IPS-15b (cell line): ENCODE data around the gene FUBP1.
"Not testable (repeated sequence)": the region's sequence is repeated elsewhere in the genome, so short reads cannot be mapped to it uniquely, and the experiment has no call there.

Experiments used
- H3K27me3 ChIP-seq: one replicate; pipeline ENCODE4 v1.6.1; 2013; ENCODE audit warnings: low read length; ENCODE audit not compliant: control insufficient read depth, insufficient read depth
- H3K36me3 ChIP-seq: one replicate; pipeline ENCODE4 v1.6.1; 2013; ENCODE audit warnings: low read length; ENCODE audit not compliant: control insufficient read depth, insufficient read depth
- H3K4me1 ChIP-seq: one replicate; pipeline ENCODE4 v1.6.1; 2013; ENCODE audit warnings: mild to moderate bottlenecking, low read length; ENCODE audit not compliant: control insufficient read depth, insufficient read depth
- H3K4me3 ChIP-seq: one replicate; pipeline ENCODE4 v1.5.1; 2013; ENCODE audit warnings: low read depth, low read length
- H3K9ac ChIP-seq: one replicate; pipeline ENCODE4 v1.6.1; 2013; ENCODE audit warnings: low read depth, mild to moderate bottlenecking, low read length
- H3K9me3 ChIP-seq: one replicate; pipeline ENCODE4 v1.6.1; 2013; ENCODE audit warnings: mild to moderate bottlenecking, low read length; ENCODE audit not compliant: control insufficient read depth, insufficient read depth

The FUBP1 gene, protein sequence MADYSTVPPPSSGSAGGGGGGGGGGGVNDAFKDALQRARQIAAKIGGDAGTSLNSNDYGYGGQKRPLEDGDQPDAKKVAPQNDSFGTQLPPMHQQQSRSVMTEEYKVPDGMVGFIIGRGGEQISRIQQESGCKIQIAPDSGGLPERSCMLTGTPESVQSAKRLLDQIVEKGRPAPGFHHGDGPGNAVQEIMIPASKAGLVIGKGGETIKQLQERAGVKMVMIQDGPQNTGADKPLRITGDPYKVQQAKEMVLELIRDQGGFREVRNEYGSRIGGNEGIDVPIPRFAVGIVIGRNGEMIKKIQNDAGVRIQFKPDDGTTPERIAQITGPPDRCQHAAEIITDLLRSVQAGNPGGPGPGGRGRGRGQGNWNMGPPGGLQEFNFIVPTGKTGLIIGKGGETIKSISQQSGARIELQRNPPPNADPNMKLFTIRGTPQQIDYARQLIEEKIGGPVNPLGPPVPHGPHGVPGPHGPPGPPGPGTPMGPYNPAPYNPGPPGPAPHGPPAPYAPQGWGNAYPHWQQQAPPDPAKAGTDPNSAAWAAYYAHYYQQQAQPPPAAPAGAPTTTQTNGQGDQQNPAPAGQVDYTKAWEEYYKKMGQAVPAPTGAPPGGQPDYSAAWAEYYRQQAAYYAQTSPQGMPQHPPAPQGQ

DNA sequence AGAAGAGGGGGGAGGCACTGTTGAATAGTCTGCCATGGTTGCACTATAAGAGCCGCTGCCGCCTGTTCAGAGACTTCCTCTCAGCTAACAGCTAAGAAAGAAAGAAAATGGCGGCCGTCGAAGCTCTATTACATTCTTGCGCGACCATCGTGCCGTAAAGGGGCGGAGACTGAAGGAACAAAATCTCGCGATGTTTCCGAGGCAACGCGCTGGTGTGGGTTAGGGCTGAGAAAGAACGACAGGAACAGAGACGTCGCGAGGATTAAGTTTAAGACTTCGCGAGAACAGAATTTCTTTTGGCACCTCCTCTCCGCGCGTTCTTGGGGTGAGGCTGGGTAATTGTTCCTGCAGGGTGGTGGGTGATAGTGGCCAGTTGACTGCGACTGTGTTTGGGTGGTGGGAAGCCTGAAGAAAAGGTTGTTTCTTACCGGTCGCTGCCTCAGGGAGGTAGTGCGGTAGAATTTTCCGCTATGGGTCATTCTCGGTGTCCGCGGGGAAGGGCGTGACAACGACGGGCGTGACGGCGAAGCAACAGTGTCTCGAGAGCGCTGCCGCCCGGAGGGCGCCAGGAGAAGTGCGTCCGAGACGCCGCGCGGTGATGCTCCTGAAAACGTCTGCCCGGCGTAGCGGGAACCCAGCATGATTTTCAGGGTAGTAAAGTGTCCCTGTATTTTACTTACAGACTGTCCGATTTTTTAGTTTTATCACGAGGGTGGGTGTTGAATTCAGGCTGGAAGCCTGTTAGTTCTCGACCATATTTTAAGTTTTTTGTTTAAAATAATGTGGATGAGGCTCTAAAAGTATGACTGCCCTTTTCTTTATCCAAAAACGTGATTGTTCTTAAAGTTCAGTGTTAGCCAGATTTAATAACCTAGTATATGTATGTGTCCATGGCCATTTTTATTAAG is at the start of gene FUBP1:
Gene FUBP1 (minus strand): TSS at position 104 of the 908 bp plus-strand sequence. CDS start 68 bp downstream, at position 36.
- Histone ChIP-seq H3K4me1 (peaks cover 16% of the 10 kb centered on the region), H3K27me3 (no peaks in the 10 kb centered on the region), H3K36me3 (no peaks in the 10 kb centered on the region), H3K4me3 (peak within 1 kb of the TSS; percentile 92), H3K9me3 (no peaks in the 10 kb centered on the region), H3K9ac (peak within 1 kb of the TSS; percentile 99)

DNA sequence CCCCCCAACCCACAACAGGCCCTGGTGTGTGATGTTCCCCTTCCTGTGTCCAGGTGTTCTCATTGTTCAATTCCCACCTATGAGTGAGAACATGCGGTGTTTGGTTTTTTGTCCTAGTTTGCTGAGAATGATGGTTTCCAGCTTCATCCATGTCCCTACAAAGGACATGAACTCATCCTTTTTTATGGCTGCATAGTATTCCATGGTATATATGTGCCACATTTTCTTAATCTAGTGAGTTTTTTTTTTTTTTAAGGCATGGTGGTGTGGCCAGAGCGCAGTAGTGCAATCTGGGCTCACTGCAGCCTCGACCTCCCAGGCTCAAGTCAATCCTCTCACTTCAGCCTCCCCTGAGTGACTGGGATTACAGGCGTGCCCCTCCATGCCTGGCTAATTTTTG is 42.3 kb upstream of the FUBP1 start:
- H3K4me3 ChIP-seq, H3K9ac ChIP-seq, H3K4me1 ChIP-seq, H3K36me3 ChIP-seq, H3K9me3 ChIP-seq, H3K27me3 ChIP-seq: not testable (repeated sequence)

DNA sequence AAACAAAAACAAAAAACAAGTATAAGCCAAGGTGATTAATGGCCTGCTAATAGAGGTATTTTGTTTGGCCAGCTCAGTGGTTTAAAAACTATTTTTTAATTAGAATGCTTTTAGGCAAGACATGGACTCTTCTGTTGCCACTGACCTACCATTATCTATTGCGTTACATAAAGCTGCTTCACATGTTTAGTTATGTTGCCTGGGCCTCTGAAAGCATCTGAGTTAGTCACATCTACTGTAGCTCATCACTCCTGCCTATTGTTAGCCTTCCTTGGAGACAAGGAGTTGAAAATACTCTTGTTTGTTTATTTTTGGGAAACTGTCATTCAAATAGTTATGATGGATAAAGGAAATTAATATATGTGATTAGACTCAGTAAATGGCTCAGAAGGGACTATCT is 40.2 kb upstream of the FUBP1 start:
- Histone ChIP-seq H3K9me3 (no peaks in the 10 kb centered on the region), H3K27me3 (no peaks in the 10 kb centered on the region), H3K9ac (no peak overlapping the region), H3K36me3 (no peaks in the 10 kb centered on the region), H3K4me1 (no peaks in the 10 kb centered on the region), H3K4me3 (no peak overlapping the region)

DNA sequence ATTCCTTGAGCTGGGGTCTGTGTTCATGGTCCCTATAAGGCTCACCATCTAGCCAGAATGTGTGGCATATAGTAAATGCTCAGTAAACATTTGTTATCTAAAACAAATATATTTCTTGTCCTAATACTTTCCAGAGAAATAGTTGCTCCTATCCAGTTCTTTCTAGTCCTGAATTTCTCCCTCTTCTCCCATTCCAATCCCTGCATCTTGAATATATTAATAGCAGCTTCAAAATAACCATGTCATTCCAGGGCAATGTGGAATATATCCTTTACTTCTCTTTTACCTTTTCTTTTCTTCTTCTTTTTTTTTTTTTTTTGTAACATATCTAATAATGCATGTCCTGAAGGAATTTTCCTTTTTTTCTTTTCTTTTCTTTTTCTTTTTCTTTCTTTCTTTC is 36.3 kb upstream of the FUBP1 start:
- H3K27me3 ChIP-seq, result no peaks in the 10 kb centered on the region
- no peak overlapping the region for H3K4me3 ChIP-seq
- no peak overlapping the region for H3K9ac ChIP-seq
- no peaks in the 10 kb centered on the region for H3K4me1 ChIP-seq
- H3K36me3 ChIP-seq, result no peaks in the 10 kb centered on the region
- H3K9me3 ChIP-seq, result no peaks in the 10 kb centered on the region

DNA sequence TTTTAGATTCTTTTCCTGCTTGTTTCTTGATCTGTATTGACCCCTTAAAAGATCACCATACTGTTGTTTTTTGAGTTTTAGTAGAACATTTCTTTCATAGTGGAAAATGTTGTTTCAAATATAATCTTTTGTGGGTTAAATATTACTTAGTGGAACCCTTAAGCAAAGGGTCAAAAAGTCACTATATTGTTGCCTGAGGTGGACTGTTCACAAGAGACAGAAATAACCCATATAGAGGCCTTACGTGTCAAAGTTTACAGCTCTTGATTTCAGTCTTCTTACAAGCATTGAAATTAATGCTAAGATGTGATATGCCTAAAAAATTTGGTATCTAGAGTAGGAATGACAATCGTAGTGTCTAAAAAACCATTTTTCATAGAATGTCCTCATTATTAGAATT is 32.2 kb upstream of the FUBP1 start:
- Histone ChIP-seq H3K36me3 (no peaks in the 10 kb centered on the region), H3K4me3 (no peak overlapping the region), H3K4me1 (no peaks in the 10 kb centered on the region), H3K9ac (no peak overlapping the region), H3K27me3 (no peaks in the 10 kb centered on the region), H3K9me3 (no peaks in the 10 kb centered on the region)

DNA sequence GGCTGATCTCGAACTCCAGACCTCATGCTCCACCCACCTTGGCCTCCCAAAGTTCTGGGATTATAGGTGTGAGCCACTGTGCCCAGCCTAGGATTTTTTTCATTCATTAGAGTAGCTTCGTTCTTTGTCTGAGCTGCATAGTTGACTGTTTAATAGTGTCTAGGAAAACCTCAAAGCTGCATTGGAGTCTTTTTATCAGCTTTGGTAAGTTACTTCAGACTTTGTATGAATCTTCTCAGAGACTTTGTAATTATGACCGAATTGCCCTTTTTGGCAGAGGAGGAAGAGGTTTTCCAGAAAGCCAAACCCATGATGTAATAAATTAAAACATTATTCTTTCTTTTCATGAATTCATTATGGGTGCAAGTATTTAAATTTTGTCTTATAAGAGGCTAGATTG is 31.0 kb upstream of the FUBP1 start:
- H3K36me3 ChIP-seq, result no peaks in the 10 kb centered on the region
- no peak overlapping the region for H3K9ac ChIP-seq
- H3K27me3 ChIP-seq, result no peaks in the 10 kb centered on the region
- H3K4me1 ChIP-seq, result no peaks in the 10 kb centered on the region
- no peaks in the 10 kb centered on the region for H3K9me3 ChIP-seq
- no peak overlapping the region for H3K4me3 ChIP-seq

DNA sequence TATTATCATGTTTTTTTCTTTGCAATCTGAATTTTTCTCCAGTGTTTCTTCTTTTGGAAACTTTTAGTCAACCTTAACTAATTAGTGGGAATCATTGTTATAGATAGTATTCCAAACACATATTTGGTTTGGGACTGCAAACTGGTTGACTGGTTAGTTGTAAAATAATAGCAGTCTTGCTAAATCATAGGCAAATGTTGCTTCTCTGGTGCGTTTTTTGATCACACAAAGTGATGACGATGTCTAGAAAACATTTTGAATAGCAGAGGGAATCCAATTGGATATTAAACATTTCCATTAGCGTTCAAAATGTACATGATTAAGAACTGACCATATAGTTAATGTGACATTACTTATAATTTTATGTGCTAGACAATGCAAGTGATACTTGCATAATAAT is 30.4 kb upstream of the FUBP1 start:
- Histone ChIP-seq H3K4me1 (no peaks in the 10 kb centered on the region), H3K4me3 (no peak overlapping the region), H3K36me3 (no peaks in the 10 kb centered on the region), H3K9ac (no peak overlapping the region), H3K27me3 (no peaks in the 10 kb centered on the region), H3K9me3 (no peaks in the 10 kb centered on the region)

DNA sequence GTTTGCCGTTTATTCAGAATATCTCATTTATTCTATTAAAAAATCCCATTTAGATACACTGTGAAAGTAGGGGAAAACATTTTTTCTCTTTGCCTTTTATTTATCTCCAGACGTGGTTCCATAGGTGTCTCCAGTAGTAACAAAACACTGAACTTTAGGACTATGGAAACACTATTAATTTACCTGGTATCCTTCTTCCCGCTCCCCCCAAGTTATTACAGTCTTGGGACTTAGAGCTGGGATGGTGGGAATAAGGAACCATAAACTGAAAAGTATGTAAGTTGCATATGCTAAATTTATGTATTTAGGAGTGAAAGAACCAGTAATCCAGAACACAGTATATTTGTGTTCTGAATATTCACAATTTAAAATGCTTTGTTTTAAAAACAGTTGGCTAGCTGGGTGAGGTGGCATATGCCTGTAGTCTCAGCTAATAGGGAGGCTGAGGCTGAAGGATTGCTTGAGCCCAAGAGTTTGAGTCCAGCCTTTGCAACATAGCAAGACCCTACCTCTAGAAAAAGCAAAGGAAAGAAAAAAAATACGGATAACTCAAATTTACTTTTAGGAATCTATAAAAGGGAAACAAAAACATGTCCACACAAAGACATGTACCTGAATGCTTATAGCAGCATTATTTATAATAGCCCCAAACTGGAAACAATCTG is 28.9 kb upstream of the FUBP1 start:
- Histone ChIP-seq H3K27me3 (no peaks in the 10 kb centered on the region), H3K4me1 (no peaks in the 10 kb centered on the region), H3K4me3 (no peak overlapping the region), H3K36me3 (no peaks in the 10 kb centered on the region), H3K9me3 (no peaks in the 10 kb centered on the region), H3K9ac (no peak overlapping the region)

DNA sequence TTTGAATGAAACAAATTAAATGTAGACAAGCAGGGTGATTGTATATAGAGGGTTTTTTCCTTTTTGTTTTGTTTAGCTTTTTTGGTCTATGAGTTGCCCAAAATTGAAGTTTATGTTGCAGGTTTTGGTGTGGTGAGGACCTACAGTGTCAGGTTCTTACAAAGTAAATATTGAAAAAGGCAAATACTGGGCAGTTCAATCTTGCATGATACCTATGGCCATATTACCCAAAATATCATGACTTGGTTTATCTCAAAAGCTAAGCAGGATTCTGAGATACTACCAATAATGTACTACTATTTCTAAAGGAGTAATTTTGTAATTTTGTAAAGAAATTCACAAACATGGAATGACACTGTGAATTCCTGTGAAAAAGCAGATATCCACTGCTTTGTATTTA is 27.6 kb upstream of the FUBP1 start:
- Histone ChIP-seq H3K36me3 (no peaks in the 10 kb centered on the region), H3K4me1 (no peaks in the 10 kb centered on the region), H3K4me3 (peak overlapping the region; percentile 30), H3K27me3 (no peaks in the 10 kb centered on the region), H3K9me3 (no peaks in the 10 kb centered on the region), H3K9ac (no peak overlapping the region)

DNA sequence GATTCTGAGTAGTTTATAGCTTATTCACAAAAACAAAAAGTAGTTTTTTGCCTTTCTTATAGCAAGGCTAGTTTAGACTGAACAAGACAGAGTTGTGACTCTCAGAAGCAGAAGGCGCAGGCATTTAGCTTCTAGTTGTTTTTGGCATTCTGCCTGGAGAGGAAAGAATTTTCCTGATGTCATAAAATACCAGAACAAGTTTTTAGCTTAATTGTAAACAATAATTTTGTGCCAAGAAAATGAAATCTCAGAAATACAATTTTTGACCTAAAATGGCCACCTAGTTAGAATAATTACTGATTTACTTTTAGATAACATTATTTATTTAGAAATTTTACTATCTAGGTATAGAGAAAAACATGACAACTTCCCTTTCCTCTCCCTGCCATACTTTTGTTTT is 26.9 kb upstream of the FUBP1 start:
- Histone ChIP-seq H3K36me3 (no peaks in the 10 kb centered on the region), H3K4me1 (no peaks in the 10 kb centered on the region), H3K4me3 (peak overlapping the region; percentile 48), H3K9me3 (no peaks in the 10 kb centered on the region), H3K27me3 (no peaks in the 10 kb centered on the region), H3K9ac (no peak overlapping the region)

DNA sequence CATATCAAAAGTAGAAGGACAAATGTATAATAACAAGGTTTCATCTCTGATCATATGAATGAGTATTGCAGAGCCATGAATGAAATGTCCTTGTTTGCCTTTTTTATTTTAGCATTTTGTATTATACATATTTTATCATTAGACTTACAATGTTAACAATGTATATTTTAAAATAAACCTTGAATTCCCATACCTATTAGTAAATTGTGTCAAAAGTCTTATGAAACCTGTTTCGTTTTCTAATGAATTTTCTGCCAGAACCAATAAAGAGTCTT is 26.5 kb upstream of the FUBP1 start:
- no peaks in the 10 kb centered on the region for H3K36me3 ChIP-seq
- no peaks in the 10 kb centered on the region for H3K9me3 ChIP-seq
- no peaks in the 10 kb centered on the region for H3K27me3 ChIP-seq
- H3K4me1 ChIP-seq, result no peaks in the 10 kb centered on the region
- peak overlapping the region; percentile 1 for H3K9ac ChIP-seq
- H3K4me3 ChIP-seq, result peak overlapping the region; percentile 48
